Skeletal muscle cell (primary cell): ENCODE measurements around the gene MCTP1.
"Not testable (repeated sequence)": the region's sequence is repeated elsewhere in the genome, so short reads cannot be mapped to it uniquely, and the experiment has no call there.

ENCODE experiments used
- DNase-seq: peaks from one replicate; pipeline ENCODE4 v3.0.0-alpha.2; 2010; ENCODE audit warnings: low read depth
- H3K4me3 ChIP-seq: 2 replicates; pipeline ENCODE4 v1.5.1; 2011; ENCODE audit warnings: low read depth, mild to moderate bottlenecking, control low read depth, low read length, moderate library complexity

Gene MCTP1

DNA sequence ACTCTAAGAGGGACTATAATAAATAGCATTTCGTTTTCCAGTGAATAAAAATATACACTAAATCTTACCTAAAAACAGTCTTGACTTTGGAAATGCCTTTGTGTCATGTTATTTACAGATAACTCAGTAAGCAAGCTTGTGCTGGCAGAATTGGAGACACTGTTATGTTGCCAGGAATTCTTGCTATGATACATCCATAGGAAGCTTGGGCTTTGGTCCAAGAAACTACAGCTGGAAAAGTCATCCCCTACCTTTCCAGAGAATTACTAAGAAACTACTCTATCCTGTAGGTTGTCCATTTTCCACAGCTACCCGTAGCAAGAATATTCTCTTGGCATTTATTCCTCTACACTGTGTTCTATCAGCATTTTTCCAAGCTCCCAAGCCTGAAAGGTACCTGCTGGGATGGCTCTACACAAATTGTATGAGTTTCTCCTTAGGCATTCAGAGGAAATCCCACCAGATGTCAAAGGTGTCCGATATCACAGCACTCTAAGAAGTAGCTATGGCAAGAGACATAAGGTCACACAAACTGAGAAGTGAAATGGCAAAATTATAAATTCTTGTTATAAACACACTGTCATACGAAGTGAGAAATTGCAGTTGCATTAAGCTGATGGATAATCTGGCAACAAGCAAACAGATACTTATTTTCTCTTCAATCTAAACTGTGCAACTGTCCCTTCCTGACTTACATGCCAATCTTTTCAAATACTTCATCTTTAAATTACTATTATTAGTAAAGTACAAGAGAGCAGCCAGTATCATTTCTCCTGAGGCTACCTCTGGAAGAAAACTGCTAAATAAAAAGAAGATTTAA lies 68.5 kb downstream of the MCTP1 start:
- H3K4me3 ChIP-seq = no peak overlapping the region
- DNase-seq = peak; percentile 39

DNA sequence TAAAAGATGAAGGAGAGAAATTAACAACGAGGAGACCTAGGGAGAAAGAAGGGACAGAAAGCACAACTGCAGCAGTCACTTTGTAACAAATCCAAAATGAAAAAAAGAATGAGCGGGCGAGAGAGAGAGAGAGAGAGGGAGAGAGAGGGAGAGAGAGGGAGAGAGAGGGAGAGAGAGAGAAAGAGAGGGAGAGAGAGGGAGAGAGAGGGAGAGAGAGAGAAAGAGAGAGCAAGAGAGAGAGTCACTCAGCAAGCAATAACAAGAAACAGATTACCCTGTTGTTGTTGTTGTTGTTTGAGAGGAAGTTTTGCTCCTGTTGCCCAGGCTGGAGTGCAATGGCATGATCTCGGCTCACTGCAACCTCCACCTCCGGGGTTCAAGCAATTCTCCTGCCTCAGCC lies 77.1 kb downstream of the MCTP1 start:
- not testable (repeated sequence) for H3K4me3 ChIP-seq, DNase-seq

DNA sequence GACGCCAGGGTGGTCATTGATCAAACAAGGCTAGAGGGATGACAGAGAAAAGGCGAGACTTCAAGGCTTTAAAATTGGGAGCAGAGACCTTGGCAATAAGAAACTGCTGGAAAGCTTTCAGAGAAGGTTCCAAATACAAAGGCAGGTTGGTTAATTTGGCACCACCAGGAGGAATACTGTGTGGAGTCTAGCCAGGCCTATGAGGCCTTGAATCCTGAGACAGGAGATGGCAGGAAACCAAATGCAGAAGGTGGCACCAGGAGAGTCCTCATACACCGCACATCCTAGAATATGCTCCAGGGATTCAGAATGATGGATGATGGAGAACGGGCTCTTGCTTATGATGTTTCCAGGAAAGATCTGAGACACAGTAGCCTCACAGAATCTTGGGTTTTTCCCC lies 90.0 kb downstream of the MCTP1 start:
- H3K4me3 ChIP-seq = no peak overlapping the region
- no peak for DNase-seq

DNA sequence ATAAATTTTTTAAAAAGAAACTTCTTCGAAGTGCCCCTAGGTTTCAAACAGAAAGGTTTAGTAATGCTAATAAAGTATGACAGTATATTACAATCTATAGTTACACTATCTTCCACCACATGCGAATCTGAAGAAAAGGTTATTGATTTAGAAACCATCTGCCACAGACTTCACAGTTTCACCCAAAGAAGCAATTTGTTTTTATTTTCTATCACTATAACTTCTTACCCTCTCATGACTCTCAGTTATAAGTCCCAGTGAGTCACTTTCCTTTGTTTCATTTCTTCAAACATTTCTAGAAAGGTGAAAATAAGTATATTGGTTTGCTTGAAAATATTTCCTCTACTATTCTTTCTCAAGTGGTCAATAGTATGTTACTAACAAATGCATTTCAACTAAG lies 93.6 kb downstream of the MCTP1 start:
- no peak for DNase-seq
- H3K4me3 ChIP-seq = no peak overlapping the region

DNA sequence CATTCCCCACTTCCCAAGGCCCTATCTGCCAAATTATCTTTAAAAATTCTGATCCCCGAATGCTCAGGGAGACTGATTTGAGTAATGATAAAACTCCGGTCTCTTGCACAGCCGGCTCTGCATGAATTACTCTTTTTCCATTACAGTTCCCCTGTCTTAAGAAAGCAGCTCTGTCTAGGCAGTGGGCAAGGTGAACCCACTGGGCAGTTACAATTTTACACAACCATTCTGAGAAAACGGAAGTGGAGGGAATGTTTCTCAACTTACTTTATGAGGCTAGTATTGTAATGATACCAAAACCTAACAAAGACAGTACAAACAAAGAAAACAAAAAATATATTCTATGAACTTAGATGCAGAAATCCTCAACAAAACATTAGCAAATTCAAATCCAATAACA lies 100.0 kb downstream of the MCTP1 start:
- DNase-seq = no peak
- no peak overlapping the region for H3K4me3 ChIP-seq

DNA sequence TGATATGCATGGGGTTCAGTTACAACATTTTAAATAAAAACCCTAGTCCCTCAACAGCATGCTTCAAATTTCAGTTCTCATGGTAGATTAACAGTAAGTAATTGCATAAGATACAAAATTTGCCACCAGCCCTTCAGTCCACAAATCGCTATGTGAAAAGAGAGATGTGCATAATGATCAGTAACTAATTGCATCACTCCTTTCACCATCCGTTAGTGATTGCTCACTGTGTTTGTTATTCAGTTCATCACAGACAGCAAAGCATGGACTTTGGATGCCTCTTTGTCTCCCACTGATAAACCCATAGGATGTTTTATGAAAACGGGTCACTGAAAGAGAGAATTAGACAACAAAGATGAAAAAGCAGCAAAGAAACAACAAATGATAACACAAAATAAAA lies 103.2 kb downstream of the MCTP1 start:
- DNase-seq = no peak
- no peak overlapping the region for H3K4me3 ChIP-seq

DNA sequence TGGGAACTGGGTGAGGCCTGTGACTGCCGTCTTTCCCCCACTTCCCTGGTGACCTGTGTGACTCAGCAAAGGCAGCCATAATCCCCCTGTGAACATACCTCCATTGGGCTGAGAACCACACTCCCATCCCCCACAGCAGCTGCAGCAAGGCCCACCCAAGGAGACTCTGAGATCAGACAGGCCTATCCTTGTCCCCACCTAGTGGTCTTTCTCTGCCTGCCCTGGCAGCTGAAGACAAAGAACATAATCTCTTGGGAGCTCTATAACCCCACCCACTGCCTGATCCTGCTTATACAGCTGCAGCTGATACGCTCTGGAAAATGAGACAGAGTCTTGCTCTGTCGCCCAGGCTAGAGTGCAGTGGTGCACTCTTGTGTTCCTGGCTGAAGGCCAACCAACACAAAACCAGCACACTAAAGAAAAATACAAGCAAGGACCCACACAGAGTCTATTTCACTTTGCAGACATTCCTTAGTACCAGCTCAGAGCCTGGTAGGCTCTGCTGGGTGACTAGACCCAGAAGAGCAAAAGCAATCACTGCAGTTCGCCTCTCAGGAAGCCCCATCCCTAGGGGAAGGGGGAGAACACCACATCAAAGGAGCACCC lies 106.7 kb downstream of the MCTP1 start:
- no peak overlapping the region for H3K4me3 ChIP-seq
- peak; percentile 86 for DNase-seq

DNA sequence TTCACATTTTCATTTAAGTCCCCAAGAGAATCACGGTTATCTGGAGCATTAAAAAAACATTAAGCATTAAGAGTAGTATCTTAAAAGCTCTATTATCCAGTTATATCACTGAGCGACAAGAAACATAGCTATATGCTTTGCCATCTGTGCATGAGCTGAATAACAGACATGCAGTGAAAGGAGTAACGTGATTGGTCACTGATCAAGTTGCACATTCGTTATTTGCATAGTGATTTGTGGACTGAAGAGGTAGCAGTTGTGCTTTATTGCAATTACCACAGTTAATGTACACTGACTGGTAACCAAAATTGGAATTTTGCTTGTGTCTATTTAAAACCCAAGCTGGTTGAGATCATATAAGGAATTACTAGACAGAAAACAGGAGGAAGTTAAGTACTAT lies 107.4 kb downstream of the MCTP1 start:
- H3K4me3 ChIP-seq = no peak overlapping the region
- DNase-seq = no peak

DNA sequence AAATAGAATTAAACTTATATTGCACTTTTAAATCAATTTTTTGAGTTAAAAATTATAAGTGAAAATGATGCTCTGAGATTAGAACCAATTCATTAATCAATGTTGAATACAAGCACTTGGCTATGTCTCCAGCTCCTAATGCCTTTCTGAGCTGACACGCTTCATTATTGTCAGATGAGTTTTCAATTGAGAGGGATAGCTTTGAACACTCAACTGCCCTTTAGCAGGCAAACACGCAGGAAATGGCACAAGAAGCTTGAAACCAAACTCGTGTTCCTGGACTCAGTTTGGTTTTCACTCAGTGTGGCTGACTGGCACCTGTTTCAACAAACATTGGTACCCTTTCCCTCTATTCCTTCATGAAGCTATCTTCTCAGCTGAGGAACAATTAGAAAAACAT lies 109.8 kb downstream of the MCTP1 start:
- DNase-seq = no peak
- H3K4me3 ChIP-seq = no peak overlapping the region

DNA sequence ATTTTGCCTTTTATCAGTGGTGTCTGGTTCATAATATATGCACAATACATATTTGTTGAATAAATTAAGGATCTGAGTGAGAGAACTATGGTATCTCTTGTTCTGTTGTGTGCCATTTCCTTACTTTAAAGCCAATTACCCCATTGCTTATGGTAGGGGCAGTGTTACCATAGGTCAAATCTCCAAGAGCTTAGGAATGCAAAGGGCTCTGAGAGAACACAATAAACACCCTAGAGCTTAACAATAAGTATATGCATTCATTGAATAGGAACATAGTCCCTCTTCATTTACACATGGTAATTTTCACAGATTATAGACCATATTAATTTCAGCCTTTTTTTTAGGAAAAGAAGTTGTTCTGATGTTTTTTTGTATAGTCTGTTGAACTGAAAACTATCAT lies 112.2 kb downstream of the MCTP1 start:
- H3K4me3 ChIP-seq = no peak overlapping the region
- DNase-seq = no peak

DNA sequence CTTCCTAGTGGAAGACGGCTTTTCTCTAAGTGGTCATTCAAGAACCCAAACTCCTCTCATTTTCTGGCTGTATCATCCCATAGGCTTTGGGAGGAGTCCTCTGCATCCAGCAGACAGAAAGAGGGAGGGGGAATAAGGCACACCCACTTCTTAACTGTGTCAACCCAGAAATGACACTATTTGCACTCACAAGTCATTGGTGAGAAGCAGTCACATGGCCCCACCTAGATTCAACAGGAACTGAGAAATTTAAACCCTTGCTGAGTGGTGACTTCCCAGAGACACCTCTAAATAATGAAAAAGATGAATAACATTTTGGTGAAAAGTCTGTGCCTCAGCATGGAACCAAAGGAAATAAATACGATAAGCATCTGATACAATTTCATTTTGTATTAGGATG lies 120.0 kb downstream of the MCTP1 start:
- no peak for DNase-seq
- H3K4me3 ChIP-seq = no peak overlapping the region

DNA sequence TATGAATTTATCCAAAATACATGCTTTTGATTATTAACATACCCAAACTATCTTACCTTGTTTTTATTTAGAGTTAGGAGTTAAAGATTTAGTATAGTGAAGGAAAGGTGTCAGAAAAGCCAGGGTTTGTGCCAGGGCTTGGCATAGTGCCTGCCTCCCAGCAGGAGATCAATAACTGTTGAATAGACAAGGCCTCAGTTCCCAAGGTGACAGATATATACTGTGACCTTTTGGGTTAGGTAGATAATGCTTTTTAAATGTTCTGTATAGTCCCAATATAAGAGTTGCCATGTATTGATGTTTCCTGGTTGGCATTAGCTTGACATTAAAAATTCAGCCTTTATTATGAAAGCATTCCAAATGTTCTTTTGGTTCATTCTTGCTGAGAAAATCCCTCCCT lies 121.8 kb downstream of the MCTP1 start:
- DNase-seq = no peak
- no peak overlapping the region for H3K4me3 ChIP-seq

DNA sequence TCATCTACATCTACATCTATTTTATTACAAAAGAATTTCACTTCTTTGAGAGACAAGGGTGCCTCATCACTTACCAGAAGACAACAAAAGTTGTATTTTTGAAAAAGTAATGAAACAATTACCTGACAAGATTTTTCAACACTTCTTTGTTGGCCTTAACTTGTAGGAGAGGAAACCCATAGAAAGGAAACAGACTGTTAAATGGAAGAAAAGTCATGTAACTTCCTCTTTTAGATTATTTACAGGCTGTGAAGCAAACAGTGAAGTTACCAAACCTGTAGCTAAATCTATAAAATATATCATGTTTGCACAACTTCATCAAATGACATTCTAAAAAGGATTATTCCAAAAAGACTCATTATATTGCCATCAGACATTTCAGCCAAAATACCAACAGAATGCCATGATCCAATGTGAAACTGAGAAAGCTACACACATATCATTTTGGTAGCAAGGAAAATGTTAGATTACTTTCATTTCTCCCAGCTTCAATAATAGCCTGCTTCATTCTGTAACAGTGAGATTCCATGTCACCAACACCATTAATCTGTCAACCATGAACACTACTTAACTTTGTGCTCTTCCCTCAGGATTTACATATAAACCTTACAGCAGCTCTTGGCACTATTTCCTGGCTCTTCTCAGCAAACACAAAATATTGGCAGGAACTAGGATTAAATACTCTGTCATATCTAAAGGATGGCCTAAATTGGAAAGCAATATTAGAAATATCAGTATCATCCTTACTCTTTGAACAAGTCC lies 122.5 kb downstream of the MCTP1 start:
- no peak for DNase-seq
- H3K4me3 ChIP-seq = no peak overlapping the region

DNA sequence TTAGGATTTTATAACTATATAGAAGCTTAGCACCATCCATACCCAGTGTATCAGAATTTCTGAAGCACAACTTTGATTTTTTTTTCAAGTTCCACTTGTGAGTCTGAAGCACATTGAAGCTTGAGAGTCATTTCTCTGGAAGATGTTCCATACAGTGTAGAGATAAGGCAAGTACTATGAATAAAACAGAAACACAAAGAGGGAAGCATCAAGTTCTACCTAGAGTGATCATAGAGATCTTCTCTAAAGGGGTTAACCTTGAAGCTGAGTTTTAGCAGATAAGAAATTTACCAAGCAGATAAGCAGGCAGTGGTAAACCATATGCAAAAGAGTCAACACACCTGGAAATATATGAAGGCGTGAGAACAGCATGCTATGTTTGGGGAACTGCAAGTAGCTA lies 125.3 kb downstream of the MCTP1 start:
- DNase-seq = no peak
- no peak overlapping the region for H3K4me3 ChIP-seq

DNA sequence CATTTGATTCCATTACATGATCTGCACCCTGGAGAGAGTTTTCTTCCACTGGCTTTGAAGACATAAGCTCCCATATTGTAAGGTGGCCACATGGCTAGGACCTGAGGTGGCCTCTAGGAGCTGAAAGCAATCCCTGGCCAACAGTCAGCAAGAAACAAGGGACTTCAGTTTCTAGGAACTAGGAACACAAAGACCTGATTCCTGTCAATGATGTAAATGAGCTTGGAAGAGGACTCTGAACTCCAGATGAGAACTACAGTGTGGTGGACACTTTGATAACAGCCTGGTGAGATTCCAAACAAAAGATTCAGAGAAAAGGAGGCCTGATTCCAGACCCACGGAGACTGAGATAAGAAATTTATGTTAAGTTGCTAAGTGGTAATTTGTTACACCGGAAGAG lies 129.0 kb downstream of the MCTP1 start:
- no peak for DNase-seq
- no peak overlapping the region for H3K4me3 ChIP-seq

DNA sequence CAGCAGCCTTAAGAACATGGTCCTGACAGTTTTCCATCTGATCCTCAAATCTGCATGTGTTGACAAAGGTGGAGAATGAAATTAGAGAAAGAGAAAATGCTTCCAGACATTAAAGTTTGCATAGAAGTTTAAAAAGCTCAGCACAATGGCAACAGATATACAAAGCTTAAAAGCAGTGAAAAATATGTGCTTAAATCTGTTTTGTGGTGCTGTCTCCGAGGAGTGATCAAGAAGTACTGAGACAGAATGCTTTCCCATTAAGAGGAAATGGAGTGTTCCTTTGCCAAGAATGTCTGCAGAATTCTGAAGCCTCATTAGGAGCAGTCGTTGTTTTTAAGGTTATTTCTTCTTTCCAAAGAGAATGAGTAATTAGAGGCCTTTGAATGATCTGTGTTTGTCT lies 131.4 kb downstream of the MCTP1 start:
- H3K4me3 ChIP-seq = no peak overlapping the region
- DNase-seq = no peak

DNA sequence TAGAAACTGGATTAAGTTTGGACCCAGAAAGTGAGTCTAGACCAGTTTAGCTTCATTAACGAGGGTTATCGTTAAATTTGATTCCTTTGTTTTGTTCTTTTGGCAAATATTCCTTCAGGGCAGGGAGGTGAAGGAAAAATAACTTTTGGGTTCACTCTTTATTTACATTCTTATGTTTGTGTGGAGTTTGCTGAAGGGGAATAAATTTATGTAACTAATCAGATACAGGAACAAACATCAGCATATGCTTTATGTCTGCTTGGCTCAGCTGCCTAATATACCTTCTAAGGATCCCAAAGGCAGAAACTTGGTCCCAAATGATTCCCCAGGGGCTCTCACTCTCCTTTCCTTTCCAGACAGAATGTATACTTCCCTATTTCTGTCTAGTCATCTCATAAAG lies 132.4 kb downstream of the MCTP1 start:
- DNase-seq = no peak
- no peak overlapping the region for H3K4me3 ChIP-seq

DNA sequence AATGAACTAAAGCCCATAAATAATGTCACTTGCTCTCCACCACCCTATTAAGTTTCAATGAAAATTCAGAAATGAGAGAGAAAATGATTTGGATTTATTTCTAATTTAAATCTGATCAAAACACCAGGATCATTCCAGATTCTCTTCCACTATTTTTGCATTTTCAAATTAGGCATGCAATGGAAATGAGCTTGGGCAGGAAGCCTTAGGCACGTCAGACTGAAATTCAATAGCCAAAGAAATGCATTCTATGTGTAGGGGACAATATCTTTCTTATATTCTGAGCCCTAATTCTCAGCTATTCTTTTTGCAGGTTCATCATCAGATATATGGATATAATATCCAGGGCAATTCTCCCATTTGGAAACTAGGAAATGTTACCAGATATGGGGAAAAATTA lies 132.8 kb downstream of the MCTP1 start:
- no peak overlapping the region for H3K4me3 ChIP-seq
- no peak for DNase-seq

DNA sequence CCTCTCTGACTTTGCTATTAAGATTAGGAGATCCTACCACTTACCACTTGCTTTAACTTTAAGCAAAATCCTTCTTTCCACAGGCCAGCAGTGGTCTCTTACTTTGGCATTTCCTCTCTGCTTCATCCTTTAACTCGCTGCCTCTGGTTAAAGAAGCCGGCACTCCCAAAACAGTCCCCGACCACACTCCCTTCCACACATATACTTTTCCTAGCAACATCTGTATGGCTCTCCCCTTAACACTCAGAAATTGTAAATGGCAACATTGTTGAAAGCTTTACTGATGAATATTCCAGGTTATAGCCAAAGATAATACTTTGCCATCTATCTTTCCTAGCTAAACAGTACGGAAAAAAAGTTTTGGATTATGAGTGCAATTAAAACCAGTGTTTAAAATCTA lies 133.2 kb downstream of the MCTP1 start:
- no peak for DNase-seq
- no peak overlapping the region for H3K4me3 ChIP-seq

DNA sequence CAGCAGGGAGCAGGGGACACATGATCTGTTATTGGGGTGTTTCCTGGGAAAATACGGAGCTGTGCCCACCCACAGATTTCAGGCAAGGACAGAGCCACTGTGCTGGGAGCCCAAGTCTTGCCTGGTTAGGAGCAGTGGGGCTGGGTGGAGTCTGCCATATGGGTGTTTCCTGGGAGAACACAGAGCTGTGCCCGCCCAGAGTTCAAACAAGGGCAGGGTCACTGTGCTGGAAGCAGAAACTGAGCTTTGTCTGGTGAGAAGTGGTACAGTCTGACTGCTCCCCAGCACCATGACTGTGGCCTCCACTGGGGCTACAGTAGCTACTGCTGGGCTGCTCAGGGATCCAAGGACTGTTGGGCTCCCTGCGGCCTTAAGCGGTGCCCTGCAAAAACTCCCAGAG lies 135.5 kb downstream of the MCTP1 start:
- no peak for DNase-seq
- no peak overlapping the region for H3K4me3 ChIP-seq

DNA sequence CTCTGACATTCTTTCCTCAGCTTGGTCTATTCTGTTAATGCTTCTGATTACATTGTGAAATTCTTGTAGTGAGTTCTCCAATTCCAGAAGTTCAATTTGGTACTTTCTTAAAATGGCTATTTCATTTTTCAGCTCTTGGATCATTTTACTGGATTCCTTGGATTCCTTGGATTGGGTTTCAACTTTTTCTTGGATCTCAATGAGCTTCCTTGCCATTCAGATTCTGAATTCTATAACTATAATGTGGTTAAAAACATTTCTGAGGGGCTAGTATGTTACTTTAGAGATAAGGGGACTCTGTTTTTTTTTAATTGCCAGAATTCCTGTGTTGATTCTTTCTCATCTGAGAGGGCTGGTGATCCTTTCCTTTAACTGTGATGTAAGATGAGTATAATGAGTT lies 136.4 kb downstream of the MCTP1 start:
- DNase-seq = no peak
- H3K4me3 ChIP-seq = no peak overlapping the region
